Uterus (tissue), 4 donors: ENCODE data around the gene GJB5. TPM values are rescaled to one million over a fixed set of nuclear protein-coding genes. Genes with fewer than 3 reads are reported as not detected.

Source experiments
- DNase-seq, 2 donors: peaks; one replicate each; pipeline ENCODE4 v3.0.0-alpha.2; 2019 to 2020
- H3K27ac ChIP-seq, 2 donors: fragments of 200-600 bp; sonication (generic); 1 replicate in 1 of 2; 2 replicates in 1 of 2; pipeline ENCODE4 v1.5.1; 2016 to 2018
- H3K27me3 ChIP-seq, 2 donors: fragments of 200-600 bp; sonication (generic); one replicate each; pipeline ENCODE4 v1.5.1; 2018 to 2019; ENCODE audit warnings: control low read depth in 1 of 2
- H3K36me3 ChIP-seq, 2 donors: fragments of 200-600 bp; sonication (generic); one replicate each; pipeline ENCODE4 v1.5.1; 2019; ENCODE audit warnings: control low read depth in 1 of 2
- H3K4me1 ChIP-seq, 2 donors: fragments of 200-600 bp; sonication (generic); one replicate each; pipeline ENCODE4 v1.5.1; 2018 to 2019; ENCODE audit warnings: control low read depth in 1 of 2
- H3K4me3 ChIP-seq, 2 donors: fragments of 200-600 bp; sonication (generic); 1 replicate in 1 of 2; 2 replicates in 1 of 2; pipeline ENCODE4 v1.5.1; 2018 to 2019; ENCODE audit warnings: mild to moderate bottlenecking in 1 of 2
- H3K9me3 ChIP-seq, 2 donors: fragments of 200-600 bp; sonication (generic); one replicate each; pipeline ENCODE4 v1.5.1; 2019; ENCODE audit warnings: control low read depth in 1 of 2
- POLR2A ChIP-seq, 2 donors: fragments of 450-650 bp; IDR thresholded peaks; one replicate each; pipeline ENCODE4 v1.6.1; 2016; ENCODE audit warnings: antibody characterized with exemption in 2 of 2, mild to moderate bottlenecking in 1 of 2, moderate library complexity in 1 of 2
- intact Hi-C: fragments of 100-400 bp; cut with DNase I; formaldehyde crosslinking; loops from one replicate; pipeline ENCODE4 v1.15.1; 2023; ENCODE audit warnings: low total_unique reads
- total RNA-seq, 4 donors: library from RNA; depleted of rRNA in 3 of 4; stranded (reverse); fragments of >200 nt in 3 of 4; gene quantifications; one replicate each; pipeline versions ENCODE4 v1.1.0 to v1.2.4, GENCODE V29; 2014 to 2023
- TF ChIP-seq, protein P1 (sequence below), 4 experiments: fragments of 200-600 bp in 2 of 4; fragments of 450-650 bp in 2 of 4; sonication (generic) in 2 of 4; IDR thresholded peaks; one replicate each; pipeline ENCODE4 v1.5.1; 2016 to 2019; ENCODE audit warnings: antibody characterized with exemption in 4 of 4, mild to moderate bottlenecking in 2 of 4, moderate library complexity in 1 of 4
- donor health status: DM: yes; HTN: yes; CAD: no.

Gene GJB5
- total RNA-seq, 4 donors from 2014 or later, result 0.41 TPM; not detected in 3

- no peak for DNase-seq
- no peak for TF ChIP-seq POLR2A (IDR thresholded peaks at IDR 0.05)
- TF ChIP-seq, protein P1, sequence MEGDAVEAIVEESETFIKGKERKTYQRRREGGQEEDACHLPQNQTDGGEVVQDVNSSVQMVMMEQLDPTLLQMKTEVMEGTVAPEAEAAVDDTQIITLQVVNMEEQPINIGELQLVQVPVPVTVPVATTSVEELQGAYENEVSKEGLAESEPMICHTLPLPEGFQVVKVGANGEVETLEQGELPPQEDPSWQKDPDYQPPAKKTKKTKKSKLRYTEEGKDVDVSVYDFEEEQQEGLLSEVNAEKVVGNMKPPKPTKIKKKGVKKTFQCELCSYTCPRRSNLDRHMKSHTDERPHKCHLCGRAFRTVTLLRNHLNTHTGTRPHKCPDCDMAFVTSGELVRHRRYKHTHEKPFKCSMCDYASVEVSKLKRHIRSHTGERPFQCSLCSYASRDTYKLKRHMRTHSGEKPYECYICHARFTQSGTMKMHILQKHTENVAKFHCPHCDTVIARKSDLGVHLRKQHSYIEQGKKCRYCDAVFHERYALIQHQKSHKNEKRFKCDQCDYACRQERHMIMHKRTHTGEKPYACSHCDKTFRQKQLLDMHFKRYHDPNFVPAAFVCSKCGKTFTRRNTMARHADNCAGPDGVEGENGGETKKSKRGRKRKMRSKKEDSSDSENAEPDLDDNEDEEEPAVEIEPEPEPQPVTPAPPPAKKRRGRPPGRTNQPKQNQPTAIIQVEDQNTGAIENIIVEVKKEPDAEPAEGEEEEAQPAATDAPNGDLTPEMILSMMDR (IDR thresholded peaks at IDR 0.05), result no peak
- intact Hi-C loops, result no loop called here
- no peak overlapping the region for H3K27ac ChIP-seq
- H3K9me3 ChIP-seq, result no peaks in the 10 kb centered on the region
- no peak overlapping the region for H3K4me3 ChIP-seq
- H3K4me1 ChIP-seq, result no peaks in the 10 kb centered on the region
- H3K27me3 ChIP-seq, result no peaks in the 10 kb centered on the region
- no peaks in the 10 kb centered on the region for H3K36me3 ChIP-seq
These were observed 48.9 kb downstream of the GJB5 start for GRCh38 chr1:34803770-34804169.

GRCh38 chr1:34806396-34806795 is 51.5 kb downstream of the GJB5 start:
- H3K36me3 ChIP-seq, result no peaks in the 10 kb centered on the region
- intact Hi-C loops, result no loop called here
- no peaks in the 10 kb centered on the region for H3K4me1 ChIP-seq
- H3K27me3 ChIP-seq, result no peaks in the 10 kb centered on the region
- no peak overlapping the region for H3K4me3 ChIP-seq
- DNase-seq, result no peak
- TF ChIP-seq, protein P1 (IDR thresholded peaks at IDR 0.05), result no peak
- TF ChIP-seq POLR2A (IDR thresholded peaks at IDR 0.05), result no peak
- no peak overlapping the region for H3K27ac ChIP-seq
- no peaks in the 10 kb centered on the region for H3K9me3 ChIP-seq

Other genes starting within 250 kb of the GJB5 start
- gene GJB4, start 4.7 kb downstream of the GJB5 start, total RNA-seq, result not detected
- 1 to 10 TPM in 2 of 4 donors, not detected in 2; 1.0 to 4.7 TPM for gene GJB3, start 26.2 kb downstream of the GJB5 start, total RNA-seq
- 10 to 100 TPM in 3 of 4 donors, 1 to 10 TPM in 1; 2.9 to 32.8 (median 23.9) TPM for gene GJA4, start 38.0 kb downstream of the GJB5 start, total RNA-seq
- 10 to 100 TPM; 11.8 to 31.2 (median 19.4) TPM for gene SMIM12, start 104.7 kb downstream of the GJB5 start, total RNA-seq
- under 1 TPM in 1 of 4 donors, not detected in 3; 0.14 TPM for gene DLGAP3, start 174.6 kb downstream of the GJB5 start, total RNA-seq
- 100 to 1,000 TPM in 1 of 4 donors, 10 to 100 TPM in 3; 35.6 to 106 (median 71.2) TPM for gene TMEM35B, start 230.3 kb downstream of the GJB5 start, total RNA-seq